ENCODE results near the gene AGRP. TPM values are rescaled to one million over a fixed set of nuclear protein-coding genes. Genes with fewer than 3 reads are reported as not detected.

Gene AGRP
- total RNA-seq, 1 experiment from 2014 or later = not detected

GRCh38 chr16:67445913-67446907, 37.1 kb downstream of the AGRP start:
- DNase-seq (ENCODE audit: low spot score) = no peak

DNA sequence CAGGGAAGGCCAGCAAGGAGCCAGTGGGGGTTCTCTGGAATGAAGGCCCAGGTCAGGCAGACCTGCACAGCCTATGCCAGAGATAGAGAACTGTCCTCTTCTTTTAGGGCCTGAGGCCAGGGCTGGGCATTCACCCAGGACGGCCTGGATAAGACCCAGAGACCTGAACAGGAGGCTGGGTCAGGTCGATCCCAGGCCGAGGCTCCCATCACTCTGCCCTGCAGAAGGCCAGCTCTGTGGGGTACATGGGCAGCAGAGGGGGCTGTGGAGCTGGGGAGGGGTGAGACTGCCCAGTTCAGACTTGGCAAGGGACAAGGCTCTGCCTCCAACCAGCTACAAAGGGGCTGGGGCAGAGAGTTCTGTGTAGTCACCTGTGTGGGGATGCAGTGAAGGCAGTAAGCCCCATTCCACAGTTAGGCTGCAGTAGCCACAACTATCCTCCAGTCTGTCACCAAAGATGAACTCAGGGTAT, 37.9 kb downstream of the AGRP start:
- no peak for DNase-seq (ENCODE audit: low spot score)

GRCh38 chr16:67445126-67445426, 38.3 kb downstream of the AGRP start:
- no peak for DNase-seq (ENCODE audit: low spot score)

GRCh38 chr16:67444259-67445125, 38.9 kb downstream of the AGRP start:
- peak; percentile 11 for DNase-seq (ENCODE audit: low spot score)

- DNase-seq (ENCODE audit: low spot score) = no peak
Observed at GRCh38 chr16:67443265-67443664, 40.1 kb downstream of the AGRP start.

- no peak for DNase-seq (ENCODE audit: low spot score)
Observed at GRCh38 chr16:67442581-67443255, 40.6 kb downstream of the AGRP start.

DNA sequence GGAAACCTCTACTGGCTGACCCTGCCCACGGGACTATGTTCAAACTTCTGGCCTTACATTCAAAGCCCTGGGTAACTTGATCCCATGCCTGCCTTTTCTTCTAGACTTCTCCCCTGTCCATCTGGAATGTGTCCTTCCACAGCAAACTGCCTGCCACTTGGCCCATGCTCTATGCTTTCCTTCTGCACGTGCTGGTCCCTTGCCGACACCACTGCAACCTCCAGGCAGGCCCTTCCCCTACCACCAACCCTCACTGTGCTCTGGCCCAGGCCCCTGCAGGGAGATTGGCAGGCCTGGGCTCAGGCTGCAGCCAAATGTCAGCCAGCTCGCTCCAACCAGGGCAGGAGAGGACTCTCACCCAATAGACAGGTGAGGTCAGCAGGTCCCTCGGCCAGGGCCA, 41.4 kb downstream of the AGRP start:
- no peak for DNase-seq (ENCODE audit: low spot score)

DNA sequence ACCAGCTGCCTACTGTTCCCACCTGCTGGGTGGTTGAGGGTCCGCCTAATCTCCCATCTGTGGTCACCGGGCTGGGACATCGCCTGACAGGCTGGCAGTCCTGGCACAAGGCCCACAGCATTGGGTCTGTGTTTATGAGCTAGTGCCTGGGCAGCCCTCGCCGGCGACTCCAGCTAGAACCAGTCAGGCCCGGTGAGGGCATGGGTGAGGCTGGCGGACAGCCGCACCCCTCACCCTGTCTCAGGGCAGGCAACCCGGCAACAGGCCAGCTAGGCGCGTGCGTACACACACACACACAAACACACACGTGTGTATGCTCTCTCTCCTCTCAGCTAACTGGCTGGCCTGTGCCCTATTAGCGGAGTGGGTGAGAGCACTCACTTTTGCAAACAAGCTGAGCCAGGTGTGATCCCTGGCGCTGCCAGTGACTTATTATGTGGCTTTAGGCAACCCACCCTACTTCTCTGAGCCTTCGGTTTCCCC, 42.0 kb downstream of the AGRP start:
- no peak for DNase-seq (ENCODE audit: low spot score)

DNA sequence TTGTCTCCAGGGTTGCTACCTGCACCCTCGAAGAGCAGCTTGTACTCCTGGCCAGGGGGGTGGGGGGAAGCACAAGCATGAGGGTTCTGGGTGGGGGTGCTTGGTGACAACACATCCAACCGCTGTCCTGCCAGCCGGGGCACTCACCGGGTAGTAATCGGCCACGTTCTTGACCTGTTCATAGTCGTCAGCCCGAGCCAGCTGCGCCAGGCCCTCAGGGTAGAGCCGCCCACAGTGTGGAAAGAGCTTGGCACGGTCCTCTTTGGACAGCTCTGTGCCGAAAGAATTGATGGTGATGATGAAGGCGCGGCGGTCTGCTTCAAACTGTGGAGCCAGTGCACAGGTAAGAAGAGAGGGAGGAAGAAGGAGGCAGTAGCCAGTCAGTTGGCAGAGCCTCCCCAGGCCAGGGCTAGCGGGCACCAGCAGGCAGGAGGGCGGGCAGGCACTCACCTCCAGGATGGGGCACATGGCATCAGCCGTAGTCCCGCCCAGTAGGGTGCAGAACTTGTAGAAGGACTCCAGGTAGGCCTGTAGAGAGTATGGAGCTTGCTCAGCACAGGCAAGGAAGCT, 44.4 kb downstream of the AGRP start:
- no peak for DNase-seq (ENCODE audit: low spot score)

- DNase-seq (ENCODE audit: low spot score) = no peak
Observed at GRCh38 chr16:67438098-67438791, 45.1 kb downstream of the AGRP start.

GRCh38 chr16:67437513-67437912, 45.8 kb downstream of the AGRP start:
- no peak for DNase-seq (ENCODE audit: low spot score)

DNA sequence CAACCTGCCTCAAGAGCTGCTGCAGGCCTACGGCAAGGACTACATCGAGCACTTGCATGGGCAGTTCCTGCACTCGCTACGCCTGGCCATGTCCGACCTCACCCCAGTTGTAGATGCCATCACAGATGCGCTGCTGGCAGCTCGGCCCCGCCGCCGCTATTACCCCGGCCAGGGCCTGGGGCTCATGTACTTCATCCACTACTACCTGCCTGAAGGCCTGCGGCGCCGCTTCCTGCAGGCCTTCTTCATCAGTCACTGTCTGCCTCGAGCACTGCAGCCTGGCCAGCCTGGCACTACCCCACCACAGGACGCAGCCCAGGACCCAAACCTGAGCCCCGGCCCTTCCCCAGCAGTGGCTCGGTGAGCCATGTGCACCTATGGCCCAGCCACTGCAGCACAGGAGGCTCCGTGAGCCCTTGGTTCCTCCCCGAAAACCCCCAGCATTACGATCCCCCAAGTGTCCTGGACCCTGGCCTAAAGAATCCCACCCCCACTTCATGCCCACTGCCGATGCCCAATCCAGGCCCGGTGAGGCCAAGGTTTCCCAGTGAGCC, 46.6 kb downstream of the AGRP start:
- no peak for DNase-seq (ENCODE audit: low spot score)

DNA sequence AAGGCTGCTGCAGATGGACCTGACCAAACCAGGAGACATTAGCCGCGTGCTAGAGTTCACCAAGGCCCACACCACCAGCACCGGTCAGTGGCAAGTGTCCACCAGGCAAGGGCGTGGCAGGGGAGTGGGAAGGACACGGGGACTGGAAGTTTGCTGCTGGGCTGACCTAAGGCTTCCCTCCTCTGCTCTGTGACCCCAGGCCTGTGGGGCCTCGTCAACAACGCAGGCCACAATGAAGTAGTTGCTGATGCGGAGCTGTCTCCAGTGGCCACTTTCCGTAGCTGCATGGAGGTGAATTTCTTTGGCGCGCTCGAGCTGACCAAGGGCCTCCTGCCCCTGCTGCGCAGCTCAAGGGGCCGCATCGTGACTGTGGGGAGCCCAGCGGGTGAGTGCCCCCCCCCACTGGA, 47.6 kb downstream of the AGRP start:
- DNase-seq (ENCODE audit: low spot score) = no peak

GRCh38 chr16:67433131-67433719, 50.1 kb downstream of the AGRP start:
- DNase-seq (ENCODE audit: low spot score) = no peak

Other genes with a start within 250 kb of the AGRP start
- 10.3 and 13.2 TPM in 2 replicates for gene FHOD1, start 236.1 kb downstream of the AGRP start, total RNA-seq (2014; rRNA removed; shearing (Covaris generic))
- 0.03 and 0.29 TPM in 2 replicates for gene SLC9A5, start 234.6 kb downstream of the AGRP start, total RNA-seq (2014; rRNA removed; shearing (Covaris generic))
- 0.14 TPM in 1 of 2 replicates, not detected in the other for gene PLEKHG4, start 204.0 kb downstream of the AGRP start, total RNA-seq (2014; rRNA removed; shearing (Covaris generic))
- gene KCTD19, start 156.8 kb downstream of the AGRP start, total RNA-seq (2014; rRNA removed; shearing (Covaris generic)) = not detected in 2 replicates
- gene LRRC36, start 156.7 kb downstream of the AGRP start, total RNA-seq (2014; rRNA removed; shearing (Covaris generic)) = not detected in 2 replicates
- gene TPPP3, start 90.0 kb downstream of the AGRP start, total RNA-seq (2014; rRNA removed; shearing (Covaris generic)) = 0.31 TPM in 1 of 2 replicates, not detected in the other
- gene ZDHHC1, start 67.1 kb downstream of the AGRP start, total RNA-seq (2014; rRNA removed; shearing (Covaris generic)) = 18.2 and 24.3 TPM in 2 replicates
- 0.93 TPM in 1 of 2 replicates, not detected in the other for gene HSD11B2, start 52.4 kb downstream of the AGRP start, total RNA-seq (2014; rRNA removed; shearing (Covaris generic))
- gene ATP6V0D1, start 2.4 kb downstream of the AGRP start, total RNA-seq (2014; rRNA removed; shearing (Covaris generic)) = 66.8 and 77.5 TPM in 2 replicates
- gene RIPOR1, start 45.3 kb upstream of the AGRP start, total RNA-seq (2014; rRNA removed; shearing (Covaris generic)) = 21.6 and 31.6 TPM in 2 replicates
- gene CTCF, start 79.0 kb upstream of the AGRP start, total RNA-seq (2014; rRNA removed; shearing (Covaris generic)) = 29.7 and 30.3 TPM in 2 replicates
- gene CARMIL2, start 161.6 kb upstream of the AGRP start, total RNA-seq (2014; rRNA removed; shearing (Covaris generic)) = 5.1 and 11.7 TPM in 2 replicates
- gene ACD, start 176.7 kb upstream of the AGRP start, total RNA-seq (2014; rRNA removed; shearing (Covaris generic)) = 43.0 and 73.8 TPM in 2 replicates
- 5.7 and 12.9 TPM in 2 replicates for gene PARD6A, start 177.4 kb upstream of the AGRP start, total RNA-seq (2014; rRNA removed; shearing (Covaris generic))
- gene ENKD1, start 183.2 kb upstream of the AGRP start, total RNA-seq (2014; rRNA removed; shearing (Covaris generic)) = 1.7 TPM in 1 of 2 replicates, not detected in the other
- gene C16orf86, start 183.3 kb upstream of the AGRP start, total RNA-seq (2014; rRNA removed; shearing (Covaris generic)) = not detected in 2 replicates
- 21.9 and 25.9 TPM in 2 replicates for gene GFOD2, start 235.8 kb upstream of the AGRP start, total RNA-seq (2014; rRNA removed; shearing (Covaris generic))